T-helper 1 cell treated with Interleukin-12 subunit alpha and Interleukin-12 subunit beta and Interleukin-4 antibody, amounts not matched to agents 30 ng/mL and 1 ng/mL, for 36 hours (primary cell): ENCODE measurements around the gene UBL4A. TPM values are rescaled to one million over a fixed set of nuclear protein-coding genes. Genes with fewer than 3 reads are reported as not detected.
"Not testable (repeated sequence)": the region's sequence is repeated elsewhere in the genome, so short reads cannot be mapped to it uniquely, and the experiment has no call there.

Source experiments
- intact Hi-C: fragments of 100-400 bp; cut with micrococcal nuclease; formaldehyde crosslinking; loops from one replicate; pipeline ENCODE4 v1.15.1; 2024
- total RNA-seq: library from RNA; stranded (reverse); gene quantifications from 2 replicates; pipeline ENCODE4 v1.2.3, GENCODE V29; 2022

The UBL4A gene
- total RNA-seq, 1 donor from 2014 or later, result 47.8 TPM

DNA sequence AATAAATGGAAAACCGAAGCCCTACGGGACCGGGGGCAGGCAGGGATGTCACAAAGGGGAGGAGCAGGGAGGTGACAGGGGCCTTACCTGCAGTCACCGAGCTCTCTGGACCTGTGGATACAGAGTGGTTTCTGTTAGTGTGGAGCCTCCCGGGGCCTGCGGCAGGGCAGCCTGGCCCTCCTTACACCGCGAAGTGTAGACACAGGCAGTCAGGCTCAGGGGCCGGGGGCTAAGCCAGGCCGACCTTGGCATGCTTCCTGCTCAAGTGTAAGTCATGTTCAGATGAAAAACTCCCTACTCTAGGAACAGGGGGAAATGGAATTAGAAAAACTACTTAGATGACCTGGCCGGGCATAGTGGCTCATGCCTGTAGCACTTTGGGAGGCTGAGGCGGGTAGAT lies 25.3 kb upstream of the UBL4A start:
- intact Hi-C loops, result loop anchor here (10.0 kb wide), 1 partner anchor 787 kb away; the partner anchor contains the start of genes ABCD1 and BCAP31

DNA sequence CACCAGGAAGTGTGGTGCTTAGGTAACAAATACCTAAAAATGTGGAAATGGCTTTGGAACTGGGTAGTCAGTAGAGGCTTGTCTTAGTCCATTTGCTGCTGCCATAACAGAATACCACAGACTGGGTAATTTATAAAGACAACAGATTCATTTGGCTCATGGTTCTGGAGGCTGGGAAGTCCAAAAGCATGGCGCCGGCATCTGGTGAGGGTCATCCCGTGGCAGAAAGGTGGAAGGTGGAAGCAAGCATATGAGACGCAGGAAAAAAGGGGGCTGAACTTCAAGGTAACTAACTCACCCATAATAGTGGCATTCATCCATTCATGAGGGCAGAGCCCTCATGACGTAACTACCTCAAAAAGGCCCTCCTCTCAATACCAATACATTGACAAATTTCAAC lies 23.0 kb upstream of the UBL4A start:
- intact Hi-C loops, result no loop called here

DNA sequence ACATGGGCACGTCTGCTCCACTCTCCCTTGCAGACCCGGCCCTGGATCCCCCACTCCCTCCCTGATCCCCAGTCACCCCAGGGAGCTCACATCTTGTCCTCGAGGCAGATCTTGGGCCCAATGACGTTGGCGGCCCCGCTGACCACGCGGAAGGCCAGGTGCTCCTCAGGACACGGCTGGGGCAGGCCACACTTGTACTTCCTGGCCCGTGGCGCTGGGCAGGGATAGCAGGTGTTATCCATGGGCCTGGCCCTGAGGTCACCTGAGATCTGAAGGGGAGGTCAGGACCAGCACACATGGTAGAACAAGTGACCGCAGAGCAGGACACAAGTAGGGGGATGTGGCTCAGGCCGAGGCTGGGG lies 21.9 kb upstream of the UBL4A start:
- intact Hi-C loops, result no loop called here

DNA sequence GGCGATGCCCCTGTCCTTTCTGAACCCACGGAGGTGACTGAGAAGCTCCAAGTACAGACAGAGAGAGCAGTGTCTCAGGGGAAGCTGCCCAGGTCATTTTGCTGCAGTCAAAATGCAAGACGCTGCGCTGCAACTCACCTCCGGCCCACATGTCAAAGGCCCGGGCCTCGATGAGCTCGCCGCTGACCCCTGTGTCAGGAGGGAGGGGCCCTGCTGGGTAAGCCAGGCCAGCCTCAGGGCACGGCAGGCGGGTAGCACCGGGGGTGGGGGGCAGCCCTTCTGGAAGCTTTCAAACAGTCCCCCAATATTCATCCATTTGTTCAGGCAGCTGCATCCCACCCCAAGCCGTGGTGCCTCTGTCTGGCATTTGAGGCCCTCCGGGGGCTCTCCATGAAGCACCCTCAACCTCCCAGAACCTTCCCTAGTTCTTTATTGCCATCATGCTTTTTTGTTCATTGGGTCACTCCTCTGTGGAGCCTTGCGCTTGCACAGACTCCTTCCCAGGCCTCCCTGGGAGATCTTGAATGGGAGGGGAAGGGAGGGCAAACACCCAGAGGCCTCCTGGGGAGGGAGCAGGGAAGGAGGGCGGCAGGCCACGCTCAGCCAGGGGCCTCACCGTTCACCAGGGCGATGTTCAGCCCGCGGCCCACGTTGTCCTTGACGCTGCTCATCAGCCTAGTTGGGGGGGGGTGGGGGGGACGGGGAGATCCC lies 21.4 kb upstream of the UBL4A start:
- intact Hi-C loops, result no loop called here

DNA sequence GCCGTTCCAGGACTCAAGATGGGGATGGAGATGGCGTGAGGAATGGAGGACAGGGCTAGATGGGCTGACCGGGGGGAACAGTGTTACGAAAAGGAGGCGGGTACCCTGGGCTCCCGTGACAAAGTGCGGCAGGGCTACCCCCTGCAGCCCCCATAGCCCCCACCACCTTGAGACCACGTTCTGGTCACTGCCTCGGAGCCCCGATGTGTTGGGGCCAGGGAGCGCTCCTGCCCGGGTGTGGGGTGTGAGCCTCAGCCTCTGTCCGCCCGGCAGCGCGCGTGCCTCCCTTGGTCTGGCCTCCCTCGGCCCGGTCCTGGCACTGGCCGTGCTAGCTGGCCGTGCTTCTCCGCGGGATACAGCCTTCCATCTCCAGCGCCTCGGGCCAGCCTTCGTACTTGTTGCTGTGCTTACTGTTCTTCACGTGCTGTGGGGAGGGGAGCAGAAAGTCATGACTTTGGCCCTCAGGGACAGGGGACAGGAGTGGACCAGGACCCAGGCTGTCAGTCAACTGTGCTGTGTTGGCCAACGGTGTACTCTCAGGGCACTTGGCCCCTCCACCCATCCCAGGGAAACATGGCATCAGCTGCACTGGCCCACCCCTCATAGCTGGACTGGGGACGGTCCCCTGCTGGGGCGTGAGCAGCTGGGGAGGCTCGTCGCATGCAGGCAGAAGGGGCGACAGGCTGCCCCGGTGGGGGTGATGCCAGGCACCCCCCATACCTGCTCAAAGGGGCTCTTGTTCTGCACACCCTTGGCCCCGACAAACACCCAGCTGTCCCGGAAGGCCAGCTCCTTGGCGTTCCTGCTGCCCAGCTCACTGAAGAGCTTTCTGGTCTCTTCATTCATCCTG lies 20.3 kb upstream of the UBL4A start:
- intact Hi-C loops, result no loop called here

DNA sequence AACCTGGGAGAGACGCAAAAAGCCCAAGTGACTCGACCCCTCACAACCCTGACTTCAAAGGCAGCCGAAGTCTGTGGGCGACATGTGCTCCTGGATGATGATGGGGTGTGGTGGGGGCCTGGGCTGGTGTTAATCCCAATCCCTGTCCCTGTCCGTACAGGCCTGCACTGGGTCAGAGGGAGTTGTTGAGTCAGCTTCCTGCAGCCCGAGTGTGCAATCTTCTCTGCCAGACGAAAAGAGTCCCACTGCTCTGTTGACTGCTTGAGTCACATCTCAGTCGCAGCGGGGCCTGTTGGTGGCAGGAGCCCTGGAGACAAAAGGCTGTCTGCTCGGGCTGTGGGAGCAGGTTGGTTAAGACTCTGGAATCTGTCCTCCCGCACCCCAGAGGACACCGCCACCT lies 19.3 kb upstream of the UBL4A start:
- intact Hi-C loops, result no loop called here

DNA sequence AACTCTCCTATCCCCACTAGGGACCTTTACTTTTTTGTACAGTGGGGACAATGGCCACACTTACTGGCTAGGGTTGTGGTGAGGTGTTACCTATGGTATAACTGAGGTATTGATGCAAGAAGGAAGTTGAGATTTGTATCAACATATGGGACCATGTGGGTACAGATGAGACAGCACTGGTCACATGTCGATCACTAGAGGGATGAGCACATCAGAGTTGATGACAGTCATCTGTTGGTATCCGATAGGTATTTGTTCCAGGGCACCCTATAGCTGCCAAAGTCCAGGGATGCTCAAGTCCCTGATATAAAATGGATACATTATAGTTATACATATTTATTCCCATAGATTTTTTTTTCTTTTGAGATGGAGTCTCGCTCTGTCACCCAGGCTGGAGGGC lies 16.6 kb upstream of the UBL4A start:
- intact Hi-C loops, result no loop called here

DNA sequence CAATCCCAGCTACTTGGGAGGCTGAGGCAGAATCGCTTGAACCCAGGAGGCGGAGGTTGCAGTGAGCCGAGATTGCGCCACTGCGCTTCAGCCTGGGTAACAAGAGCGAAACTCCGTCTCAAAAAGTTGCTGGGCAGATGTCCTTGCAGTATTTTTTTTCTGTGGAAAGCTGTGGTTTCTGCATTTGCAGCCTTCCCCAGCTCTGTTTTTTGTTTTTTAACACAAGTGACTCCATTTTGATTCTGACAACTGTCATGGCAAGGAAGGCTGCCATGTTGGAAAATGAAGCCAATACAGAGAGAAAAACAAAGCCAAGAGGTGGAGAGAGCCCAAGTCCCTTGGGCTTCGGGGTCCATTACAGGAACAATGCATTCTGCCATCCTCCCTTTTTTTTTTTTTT lies 15.7 kb upstream of the UBL4A start:
- intact Hi-C loops, result no loop called here

DNA sequence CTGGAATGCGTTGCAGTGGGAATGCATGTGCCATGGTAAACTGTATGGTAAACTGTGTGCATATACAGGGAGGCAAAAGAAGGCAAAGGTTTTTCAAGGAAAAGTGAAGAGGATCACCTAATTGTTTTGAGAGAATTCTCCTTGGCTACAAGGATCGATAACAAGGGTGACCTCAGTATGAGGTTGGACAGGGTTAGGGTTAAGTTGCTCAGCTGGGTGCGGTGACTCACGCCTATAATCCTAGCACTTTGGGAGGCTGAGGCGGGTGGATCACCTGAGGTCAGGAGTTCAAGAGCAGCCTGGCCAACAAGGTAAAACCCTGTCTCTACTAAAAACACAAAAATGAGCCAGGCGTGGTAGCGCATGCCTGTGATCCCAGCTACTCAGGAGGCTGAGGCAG lies 15.0 kb upstream of the UBL4A start:
- intact Hi-C loops, result not testable (repeated sequence)

DNA sequence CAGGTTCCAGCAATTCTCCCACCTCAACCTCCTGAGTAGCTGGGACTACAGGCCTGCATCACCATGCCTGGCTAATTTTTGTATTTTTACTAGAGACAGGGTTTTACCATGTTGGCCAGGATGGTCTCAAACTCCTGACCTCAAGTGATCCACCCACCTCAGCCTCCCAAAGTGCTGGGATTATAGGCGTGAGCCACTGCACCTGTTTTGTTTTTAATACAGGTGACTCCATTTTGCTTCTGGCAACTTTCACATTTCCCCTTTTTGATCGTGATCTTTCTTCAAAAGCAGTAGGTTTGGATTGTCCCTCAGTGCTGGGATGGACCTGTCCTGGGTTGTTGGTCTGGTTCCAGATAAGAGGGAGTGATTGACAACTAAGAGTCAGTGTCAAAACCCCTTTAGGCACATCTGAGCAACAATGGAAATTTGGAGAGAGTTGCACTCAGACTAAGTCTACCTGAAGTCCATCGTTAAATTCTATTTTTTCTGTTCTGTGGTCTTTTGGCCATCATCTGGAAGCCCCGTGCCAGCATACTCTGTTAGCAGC lies 10.2 kb upstream of the UBL4A start:
- intact Hi-C loops, result not testable (repeated sequence)

DNA sequence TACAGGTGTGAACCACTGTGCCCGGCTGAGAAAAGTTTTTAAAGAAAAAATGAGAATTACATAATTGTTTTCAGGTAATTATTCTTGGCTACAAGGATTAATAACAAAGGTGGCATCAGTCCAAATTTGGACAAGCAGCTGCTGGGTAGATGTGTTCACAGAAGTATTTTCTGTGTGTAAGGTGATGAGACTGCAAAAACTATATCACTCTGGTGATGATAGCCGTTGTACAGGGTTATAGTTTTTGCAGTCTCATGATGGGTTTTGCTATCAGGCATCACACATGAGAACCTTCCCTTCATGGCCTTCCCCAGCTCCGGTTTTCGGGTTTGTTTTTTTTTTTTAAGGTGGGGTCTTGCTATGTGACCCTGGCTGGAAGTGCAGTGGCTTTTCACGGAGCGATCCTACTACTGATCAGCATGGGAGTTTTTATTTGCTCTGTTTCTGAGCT lies 9.1 kb upstream of the UBL4A start:
- intact Hi-C loops, result no loop called here

DNA sequence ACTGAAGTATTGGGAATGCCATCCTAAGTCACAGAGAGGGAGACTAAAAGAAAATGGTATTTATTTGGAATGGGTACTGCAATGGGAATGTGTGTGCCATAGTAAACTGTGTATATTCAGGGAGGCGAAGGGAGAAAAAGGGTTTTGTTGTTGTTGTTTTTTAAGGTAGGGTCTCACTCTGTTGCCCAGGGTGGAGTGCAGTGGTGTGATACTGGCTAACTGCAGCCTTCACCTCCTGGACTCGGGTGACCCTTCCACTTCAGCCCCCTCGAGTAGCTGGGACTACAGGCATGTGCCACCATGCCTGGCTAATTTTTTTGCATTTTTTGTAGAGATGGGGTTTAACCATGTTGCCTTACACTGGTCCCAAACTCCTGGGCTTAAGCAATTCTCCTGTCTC lies 8.3 kb upstream of the UBL4A start:
- intact Hi-C loops, result no loop called here

DNA sequence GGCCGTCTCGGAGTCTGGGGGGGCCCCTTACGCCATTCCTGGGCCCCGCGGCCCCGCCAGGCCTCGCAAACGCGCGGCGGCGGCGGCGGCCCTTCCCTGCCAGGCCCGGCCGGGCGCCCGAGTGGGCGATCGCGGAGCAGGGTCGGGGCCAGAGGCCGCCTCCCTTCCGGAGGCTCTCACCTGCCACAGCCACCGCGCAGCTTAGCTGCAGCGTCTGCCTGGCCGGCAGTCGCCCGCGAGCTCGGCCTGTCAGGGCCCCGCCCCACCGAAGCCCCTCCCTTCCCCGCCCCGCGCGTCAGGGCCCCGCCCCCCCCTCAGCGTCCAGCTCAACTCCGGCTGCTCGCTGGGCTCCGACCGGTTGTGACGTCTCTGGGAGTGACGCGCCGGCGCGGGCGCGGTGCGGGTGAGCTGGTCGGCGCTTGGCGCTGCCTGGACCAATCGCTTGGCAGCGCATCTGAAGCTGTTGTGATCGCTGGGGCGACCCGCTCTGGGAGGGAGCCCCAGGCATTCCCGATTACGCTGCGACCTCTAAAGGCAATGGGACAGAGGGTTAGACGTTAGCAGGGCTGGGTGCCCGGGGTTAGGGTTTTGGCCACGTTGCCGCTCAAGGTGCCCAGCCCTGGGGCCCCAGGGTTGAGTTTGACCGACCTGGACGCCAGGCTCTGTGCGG lies 4.1 kb upstream of the UBL4A start, which contains the start of gene SLC10A3:
TSS of gene SLC10A3 (minus strand) at position 216 of the 670 bp plus-strand sequence. CDS start 1,689 bp downstream, outside the sequence.
- intact Hi-C loops, result loop anchor here (1.0 to 2.0 kb wide), 7 partner anchors 11 to 392 kb away; partner anchors contain the start of genes ATP6AP1, FAM3A, GDI1 and IKBKG

DNA sequence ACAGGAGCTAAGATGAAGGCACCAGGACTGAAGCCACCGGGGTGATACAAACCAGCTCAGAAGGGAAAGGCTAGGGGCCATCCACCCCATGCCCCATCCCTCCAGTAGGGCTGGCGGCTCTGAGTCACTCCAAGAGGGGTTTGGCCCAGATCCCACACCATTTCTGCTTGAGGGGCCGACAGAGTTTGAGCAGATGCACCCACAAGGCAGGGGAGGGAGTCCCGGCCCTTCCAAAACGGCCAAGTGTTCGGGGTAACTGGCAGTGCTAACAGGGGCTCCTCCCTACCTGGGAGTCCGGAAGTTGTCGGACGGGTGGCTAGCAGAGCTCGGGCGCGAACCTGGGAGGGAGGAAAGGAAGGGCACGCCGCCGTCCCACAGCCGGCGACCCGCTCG lies 3.6 kb upstream of the UBL4A start:
- intact Hi-C loops, result loop anchor here (1.0 to 2.0 kb wide), 7 partner anchors 11 to 392 kb away; partner anchors contain the start of genes ATP6AP1, FAM3A, GDI1 and IKBKG

DNA sequence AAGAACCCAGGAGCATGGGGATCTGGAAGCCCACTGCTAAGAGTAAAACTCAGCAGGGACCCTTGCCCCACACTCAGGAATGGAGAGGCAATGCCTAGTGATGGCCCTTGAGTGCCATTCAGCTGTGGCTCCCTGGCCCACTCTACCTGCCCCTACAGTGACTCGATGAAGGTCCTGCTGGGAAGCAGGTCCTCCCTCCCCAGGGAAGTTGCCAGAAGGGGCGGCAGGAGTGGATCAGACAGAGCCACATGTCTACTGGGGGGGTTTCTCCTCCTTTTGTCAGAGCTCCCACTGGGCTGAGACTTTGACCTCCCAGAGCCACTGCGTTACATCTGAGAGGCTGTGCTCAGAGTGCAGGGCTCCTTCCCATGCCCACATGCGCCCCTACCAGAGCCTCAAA lies 2.8 kb upstream of the UBL4A start:
- intact Hi-C loops, result no loop called here

DNA sequence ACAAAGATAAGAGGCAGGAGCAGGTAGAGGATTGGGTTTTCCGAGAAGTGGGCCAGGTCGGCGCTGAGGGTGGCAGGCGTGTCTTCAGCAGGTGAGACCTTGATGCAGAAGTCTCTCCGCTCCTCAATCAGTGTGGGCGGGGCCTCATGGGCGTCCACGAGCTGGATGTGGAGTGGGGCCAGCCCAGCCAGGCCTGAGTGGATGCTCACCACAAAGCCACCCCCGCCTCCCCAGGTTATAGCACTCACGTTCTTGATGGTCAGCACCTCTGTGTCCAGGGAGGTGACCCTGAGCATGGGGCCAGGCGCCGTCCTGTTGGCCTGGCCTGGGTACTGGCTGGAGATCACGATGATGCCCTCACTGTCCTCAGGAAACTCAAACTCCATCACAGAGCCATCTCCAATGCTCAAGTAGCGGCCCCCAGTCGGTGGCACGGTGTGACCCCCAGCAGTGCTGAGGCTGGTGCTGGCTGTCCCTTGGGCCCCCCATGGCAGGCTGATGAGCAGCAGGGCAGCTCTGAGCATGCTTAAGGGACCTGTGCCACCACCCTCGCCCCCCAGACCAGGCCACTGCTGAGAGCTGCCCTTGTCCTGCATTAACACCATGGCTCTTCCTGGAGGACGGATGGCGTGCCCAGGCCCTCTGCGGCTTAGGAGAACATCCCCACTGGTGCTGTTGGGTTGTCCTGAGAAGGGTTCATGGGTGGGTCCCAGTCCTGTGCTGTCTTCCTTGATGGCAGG lies 2.1 kb upstream of the UBL4A start:
- intact Hi-C loops, result no loop called here

DNA sequence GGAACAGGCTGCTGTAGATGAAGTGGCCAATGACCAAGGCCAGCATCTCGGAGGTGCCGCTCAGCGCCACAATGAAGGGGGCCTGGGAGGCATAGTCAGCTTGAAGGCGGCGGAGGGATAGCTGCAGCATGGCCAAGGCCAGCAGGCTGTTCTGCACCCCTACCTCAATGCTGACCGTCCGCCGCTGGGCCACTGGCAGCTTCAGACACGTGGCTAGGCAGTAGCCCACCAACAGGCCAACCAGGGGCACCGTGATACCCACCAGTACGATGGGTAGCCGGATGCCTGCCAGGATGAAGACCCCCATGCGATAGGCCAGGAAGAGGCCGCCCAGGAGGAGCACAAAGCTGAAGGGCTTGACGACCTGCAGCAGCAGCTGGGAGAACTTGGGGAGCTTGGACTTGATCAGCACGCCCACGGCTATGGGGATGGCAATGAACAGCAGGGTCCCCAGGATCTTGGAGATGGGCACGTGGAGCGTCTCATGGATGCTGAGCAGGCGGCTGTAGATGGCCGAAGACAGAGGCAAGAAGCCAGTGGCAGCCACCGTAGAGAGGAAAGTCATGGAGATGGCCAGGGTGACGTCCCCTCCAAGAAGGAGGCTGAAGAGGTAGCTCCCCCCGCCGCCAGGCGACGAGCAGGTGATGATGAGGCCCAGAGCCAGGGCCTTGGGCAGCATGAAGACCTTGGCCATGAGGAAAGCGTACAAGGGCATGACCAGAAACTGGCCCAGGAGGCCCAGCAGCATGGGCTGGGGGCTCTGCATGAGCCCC lies 1.3 kb upstream of the UBL4A start:
- intact Hi-C loops, result no loop called here

DNA sequence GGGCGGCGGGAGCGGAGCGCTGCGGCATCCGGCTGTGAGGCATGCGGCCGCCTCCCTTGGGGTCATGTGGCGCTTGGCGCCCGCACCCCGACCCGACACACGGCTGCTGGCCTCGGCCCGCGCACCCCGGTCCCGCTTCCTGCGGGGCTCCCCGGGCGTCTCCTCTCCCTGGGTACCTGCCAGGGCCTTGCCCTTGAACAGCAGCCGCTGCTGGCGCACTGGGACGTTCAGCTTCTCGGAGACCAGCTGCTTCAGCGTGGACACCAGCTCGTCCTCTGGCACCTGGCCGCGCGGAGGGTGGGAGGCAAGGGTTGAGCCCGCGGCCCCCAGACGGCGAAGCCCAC lies 391 bp downstream of the UBL4A start:
- intact Hi-C loops, result no loop called here

DNA sequence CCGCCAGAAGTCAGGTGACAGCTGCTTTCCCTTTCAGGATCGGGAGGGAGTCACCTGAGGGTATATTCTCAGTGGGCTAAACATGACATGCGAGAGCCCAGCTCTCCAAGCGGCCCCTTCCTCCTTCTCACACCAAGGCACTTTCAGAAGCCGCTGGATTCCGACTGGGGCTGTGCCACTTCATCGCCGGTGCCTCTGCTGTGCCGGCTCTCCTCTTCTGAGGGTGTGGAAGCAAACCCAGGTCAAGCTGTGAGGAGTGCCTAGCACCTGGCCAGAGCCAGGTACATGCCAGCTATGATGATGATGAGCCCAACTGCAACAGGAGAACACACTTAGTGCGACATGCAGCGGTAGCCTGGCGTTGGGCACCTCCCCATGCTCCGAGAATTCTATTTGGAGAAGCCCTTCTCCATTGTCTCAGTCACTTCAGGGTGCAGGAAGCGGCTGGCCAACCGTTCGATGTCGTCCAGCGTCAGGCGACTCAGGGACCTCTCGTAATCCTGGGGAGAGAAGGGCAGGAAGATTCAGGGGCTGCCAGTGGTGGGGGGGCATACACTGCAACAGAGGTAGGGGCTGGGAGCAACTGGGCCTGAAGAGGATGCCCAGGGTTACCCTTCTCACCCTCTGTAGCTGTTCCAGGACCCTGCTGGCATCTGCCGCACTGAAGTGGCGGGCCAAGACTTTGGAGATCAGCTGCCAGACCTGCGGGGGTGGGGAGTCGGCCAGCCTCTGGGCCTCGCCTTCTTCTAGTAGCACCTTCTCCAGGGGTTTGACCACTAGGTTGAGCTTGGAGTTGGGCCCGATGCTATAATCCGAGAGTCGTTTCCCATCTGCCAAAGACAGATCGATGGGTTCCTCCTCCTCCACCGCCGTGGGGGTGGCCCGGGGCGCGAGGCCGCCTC lies 1.0 kb downstream of the UBL4A start:
- intact Hi-C loops, result no loop called here
